ENCODE measurements around the gene LCN12. TPM values are rescaled to one million over a fixed set of nuclear protein-coding genes. Genes with fewer than 3 reads are reported as not detected.

Gene LCN12
- polyA plus RNA-seq, 1 donor from 2014 or later, result 2.9 TPM

GRCh38 chr9:136983167-136983566 is 31.1 kb downstream of the LCN12 start:
- no peaks in the 10 kb centered on the region for H4K20me1 ChIP-seq (ENCODE audit: insufficient read depth)
- no peaks in the 10 kb centered on the region for H3K36me3 ChIP-seq (ENCODE audit: insufficient read depth, low read length)
- TF ChIP-seq EP300 (conservative IDR thresholded peaks at IDR 0.05; ENCODE audit: poor library complexity, severe bottlenecking), result no peak
- TF ChIP-seq EZH2 (IDR thresholded peaks at IDR 0.05; ENCODE audit: borderline replicate concordance, insufficient read depth, low read length, poor library complexity, severe bottlenecking), result no peak
- no peak for TF ChIP-seq POLR2AphosphoS5 (IDR thresholded peaks at IDR 0.05)
- no peak for TF ChIP-seq CTCF (IDR thresholded peaks at IDR 0.05; ENCODE audit: poor library complexity, severe bottlenecking)
- TF ChIP-seq SMC3 (conservative IDR thresholded peaks at IDR 0.05; ENCODE audit: poor library complexity), result no peak
- TF ChIP-seq MXI1 (conservative IDR thresholded peaks at IDR 0.05; ENCODE audit: poor library complexity, severe bottlenecking), result no peak
- TF ChIP-seq RAD21 (conservative IDR thresholded peaks at IDR 0.05), result no peak
- TF ChIP-seq TAF1 (IDR thresholded peaks at IDR 0.05; ENCODE audit: low read depth), result no peak
- no peak for TF ChIP-seq REST (IDR thresholded peaks at IDR 0.05; ENCODE audit: borderline replicate concordance)
- H3K4me3 ChIP-seq (ENCODE audit: low read length), result no peak overlapping the region
- H3K9ac ChIP-seq (ENCODE audit: low read length), result no peak overlapping the region
- H3F3A ChIP-seq (ENCODE audit: insufficient read depth, low read length, poor library complexity, severe bottlenecking), result no peaks in the 10 kb centered on the region
- no peaks in the 10 kb centered on the region for H3K79me2 ChIP-seq (replicated peaks; ENCODE audit: insufficient read depth, low read length)
- peaks cover 35% of the 10 kb centered on the region for H3K27me3 ChIP-seq (ENCODE audit: insufficient read depth, low read depth, low read length)
- H3K9me2 ChIP-seq (ENCODE audit: insufficient read depth, low read length), result no peaks in the 10 kb centered on the region
- no peaks in the 10 kb centered on the region for H3K9me3 ChIP-seq (ENCODE audit: low read length)
- no peak overlapping the region for H2AFZ ChIP-seq (ENCODE audit: low read depth, low read length)
- no peak overlapping the region for H3K27ac ChIP-seq (ENCODE audit: low read length)
- no peak overlapping the region for H3K4me2 ChIP-seq (ENCODE audit: low read length)

GRCh38 chr9:136983656-136984314 is 31.7 kb downstream of the LCN12 start:
- Histone ChIP-seq H3K79me2 (replicated peaks; ENCODE audit: insufficient read depth, low read length) (no peaks in the 10 kb centered on the region), H3K27me3 (ENCODE audit: insufficient read depth, low read depth, low read length) (peaks cover 35% of the 10 kb centered on the region), H3K9me3 (ENCODE audit: low read length) (no peaks in the 10 kb centered on the region), H3K27ac (ENCODE audit: low read length) (no peak overlapping the region), H4K20me1 (ENCODE audit: insufficient read depth) (no peaks in the 10 kb centered on the region), H3K36me3 (ENCODE audit: insufficient read depth, low read length) (no peaks in the 10 kb centered on the region), H3F3A (ENCODE audit: insufficient read depth, low read length, poor library complexity, severe bottlenecking) (no peaks in the 10 kb centered on the region), H3K9ac (ENCODE audit: low read length) (no peak overlapping the region), H3K4me3 (ENCODE audit: low read length) (no peak overlapping the region), H3K4me2 (ENCODE audit: low read length) (no peak overlapping the region), H3K9me2 (ENCODE audit: insufficient read depth, low read length) (no peaks in the 10 kb centered on the region), H2AFZ (ENCODE audit: low read depth, low read length) (no peak overlapping the region)
- TF ChIP-seq EZH2 (IDR thresholded peaks at IDR 0.05; ENCODE audit: borderline replicate concordance, insufficient read depth, low read length, poor library complexity, severe bottlenecking) (no peak), REST (IDR thresholded peaks at IDR 0.05; ENCODE audit: borderline replicate concordance) (no peak), TAF1 (IDR thresholded peaks at IDR 0.05; ENCODE audit: low read depth) (no peak), MXI1 (conservative IDR thresholded peaks at IDR 0.05; ENCODE audit: poor library complexity, severe bottlenecking) (no peak), RAD21 (conservative IDR thresholded peaks at IDR 0.05) (no peak), POLR2AphosphoS5 (IDR thresholded peaks at IDR 0.05) (no peak), SMC3 (conservative IDR thresholded peaks at IDR 0.05; ENCODE audit: poor library complexity) (no peak), EP300 (conservative IDR thresholded peaks at IDR 0.05; ENCODE audit: poor library complexity, severe bottlenecking) (no peak), CTCF (IDR thresholded peaks at IDR 0.05; ENCODE audit: poor library complexity, severe bottlenecking) (no peak)

Measured in neural cell (in vitro differentiated cells).